HG03064 (cell line): ENCODE data around the gene RDH14.
A peak's percentile ranks its signal among the peaks of the same experiment; 100 is the strongest.

ENCODE experiments used
- ATAC-seq: cut with Tn5 transposase; IDR thresholded peaks from one replicate; pipeline ENCODE4 v1.9.1; 2021; ENCODE audit warnings: low read depth; ENCODE audit not compliant: unreplicated experiment

Gene RDH14

DNA sequence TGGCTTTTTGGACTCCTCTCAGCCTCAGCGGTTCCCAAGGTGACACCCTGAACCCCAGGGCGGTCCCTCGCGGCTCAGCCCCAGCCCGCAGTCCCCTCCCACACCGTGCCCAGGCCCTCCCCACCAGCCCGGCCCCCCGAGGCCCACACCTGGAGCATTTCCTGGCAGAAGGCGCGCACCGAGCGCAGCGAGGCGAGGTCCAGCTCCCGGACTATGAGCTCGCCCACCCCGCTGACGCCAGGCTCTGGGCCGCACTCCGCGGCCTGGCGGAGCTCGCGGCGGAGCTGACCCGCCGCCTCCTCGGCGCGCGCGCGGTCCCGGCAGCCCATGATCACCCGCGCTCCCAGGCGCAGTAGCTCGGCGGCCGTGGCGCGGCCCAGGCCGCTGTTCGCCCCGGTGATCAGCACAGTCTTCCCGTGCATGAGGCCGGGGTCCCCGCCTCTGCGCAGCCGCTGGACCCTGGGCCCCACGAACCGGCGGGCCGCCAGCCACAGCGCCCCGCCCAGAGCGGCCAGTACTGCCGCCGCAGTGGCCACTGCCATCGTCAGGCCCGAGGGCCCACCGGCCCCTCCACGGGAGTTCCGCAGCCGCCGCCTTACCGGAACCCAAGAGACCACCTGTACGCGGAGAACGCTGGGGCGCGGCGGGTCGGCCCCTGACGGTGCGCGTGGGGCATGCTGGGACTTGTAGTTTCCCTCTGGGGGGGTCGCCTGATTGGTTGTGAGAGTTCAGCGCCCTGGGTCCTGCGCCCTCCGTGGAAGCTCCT, at the start of gene RDH14:
Gene RDH14 (minus strand): TSS at position 623 of the 766 bp plus-strand sequence. CDS start 81 bp downstream, at position 542.
- peak; percentile 96 for ATAC-seq

- ATAC-seq: no peak
Measured at GRCh38 chr2:18610090-18610489, 49.6 kb upstream of the RDH14 start.

DNA sequence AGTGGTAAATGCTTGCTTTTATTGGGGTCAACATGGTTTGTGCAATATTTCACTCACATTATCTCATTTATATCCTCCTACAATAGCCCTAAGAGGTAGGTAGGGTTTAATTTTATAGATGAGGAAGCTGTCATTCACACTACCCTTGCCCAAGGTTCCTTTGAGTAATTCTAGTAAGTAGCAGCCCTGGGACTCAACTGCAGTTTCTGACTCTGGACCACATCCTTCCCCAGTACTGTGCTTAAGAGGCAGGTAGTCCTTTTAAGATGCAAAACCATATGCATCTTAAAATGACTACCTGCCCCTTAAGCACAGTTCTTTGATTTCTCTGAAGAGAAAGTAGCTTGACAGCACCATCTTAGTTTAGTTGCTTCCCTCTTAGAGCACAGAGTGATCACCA, 44.7 kb upstream of the RDH14 start:
- no peak for ATAC-seq

DNA sequence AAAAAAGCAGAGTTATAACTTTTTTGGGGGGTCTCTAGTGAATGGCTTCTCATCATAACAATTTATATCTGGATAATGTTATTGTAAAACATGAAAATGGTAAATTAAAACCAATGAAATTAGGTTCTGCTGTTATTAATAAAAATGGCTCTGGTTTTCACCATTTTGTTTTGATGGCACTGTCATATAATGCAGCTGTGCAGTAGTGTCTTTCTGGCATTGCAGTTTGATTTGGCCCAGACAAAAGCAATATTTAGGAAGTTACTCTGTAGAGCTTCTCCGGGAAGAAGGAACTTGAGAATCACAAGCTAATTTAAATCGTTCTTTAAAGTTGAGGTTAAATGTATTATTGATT, 44.1 kb upstream of the RDH14 start:
- no peak for ATAC-seq

DNA sequence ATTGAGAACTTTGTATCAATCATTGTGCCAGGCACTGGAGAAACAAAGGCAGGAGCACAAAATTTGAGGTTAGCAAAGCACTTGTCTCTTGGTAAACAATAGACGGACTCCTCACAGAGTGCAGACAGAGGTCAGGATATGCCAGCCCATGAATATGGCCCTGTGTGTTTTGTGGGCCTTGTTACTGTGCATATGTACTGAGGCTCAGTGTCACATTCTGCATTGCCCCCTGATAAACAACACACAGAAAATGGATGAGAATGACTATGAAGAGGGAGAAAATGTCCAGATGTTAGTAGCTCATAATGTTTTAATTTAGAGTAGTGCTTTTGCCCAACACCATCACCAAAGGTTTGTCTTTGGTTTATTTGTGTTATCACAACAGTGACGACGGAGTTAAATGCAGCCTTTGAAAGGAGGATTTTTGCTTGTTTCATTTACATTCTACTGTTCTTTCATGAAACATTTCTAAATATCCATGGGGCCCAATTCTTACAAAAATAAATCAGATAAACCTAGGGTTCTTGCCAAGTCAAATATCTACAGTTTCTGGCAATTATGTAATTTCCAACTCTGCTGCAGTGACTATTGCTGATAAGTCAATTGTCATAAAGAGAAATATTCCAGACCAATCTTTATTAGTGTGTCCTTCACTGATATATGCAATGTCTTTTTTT, 43.5 kb upstream of the RDH14 start:
- ATAC-seq: no peak

DNA sequence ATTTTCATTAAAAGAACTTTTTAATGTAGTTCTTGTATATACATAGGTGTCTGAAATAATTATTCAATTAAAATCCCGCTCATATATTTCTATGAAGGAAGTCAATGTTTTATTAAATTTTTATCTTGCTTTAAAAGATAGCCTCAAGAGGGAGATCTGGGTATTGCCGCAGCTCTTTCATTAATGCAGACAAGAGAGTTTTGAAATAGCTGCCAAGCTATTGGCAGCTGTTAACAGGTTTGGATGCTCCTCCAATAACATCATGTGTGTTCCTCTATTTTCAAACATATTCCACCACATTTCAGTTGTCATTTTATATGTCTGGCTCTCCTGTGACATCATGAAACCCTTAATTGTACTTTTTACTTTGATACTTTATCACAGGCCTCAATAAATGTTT, 41.8 kb upstream of the RDH14 start:
- ATAC-seq: no peak

GRCh38 chr2:18600255-18600613, 39.8 kb upstream of the RDH14 start:
- no peak for ATAC-seq

GRCh38 chr2:18599509-18600254, 39.2 kb upstream of the RDH14 start:
- ATAC-seq: no peak

DNA sequence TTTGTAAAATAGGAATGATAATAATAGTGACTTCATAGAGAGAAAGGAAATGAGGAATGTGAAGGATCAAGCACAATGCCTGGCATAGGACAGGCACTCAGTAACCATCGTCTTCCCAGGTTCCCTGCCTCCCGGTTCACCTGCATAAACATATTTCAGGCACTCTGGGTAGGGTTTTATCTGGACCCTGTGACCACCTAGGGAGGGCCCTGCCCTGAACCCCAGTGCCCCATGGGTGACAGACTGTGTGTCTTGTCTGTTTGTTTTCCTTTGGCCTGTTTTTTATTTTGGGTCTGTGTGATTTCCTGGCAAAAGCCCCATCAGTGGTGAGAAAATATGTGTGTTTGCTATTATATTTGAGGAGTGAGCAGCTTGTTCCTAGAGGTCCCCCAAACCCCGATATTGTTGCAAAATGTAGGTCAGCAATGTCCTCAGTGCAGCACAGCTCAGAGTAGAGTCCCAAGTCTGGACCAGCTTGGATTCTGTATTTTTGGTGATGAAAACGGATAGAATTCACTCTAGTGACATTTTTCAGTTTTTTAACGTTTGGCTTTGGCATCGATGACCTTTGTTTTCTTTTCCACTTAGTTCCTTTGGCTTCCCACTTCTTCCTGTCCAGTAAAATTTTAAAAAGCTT, 38.5 kb upstream of the RDH14 start:
- ATAC-seq: no peak

GRCh38 chr2:18597618-18598017, 37.2 kb upstream of the RDH14 start:
- ATAC-seq: no peak

DNA sequence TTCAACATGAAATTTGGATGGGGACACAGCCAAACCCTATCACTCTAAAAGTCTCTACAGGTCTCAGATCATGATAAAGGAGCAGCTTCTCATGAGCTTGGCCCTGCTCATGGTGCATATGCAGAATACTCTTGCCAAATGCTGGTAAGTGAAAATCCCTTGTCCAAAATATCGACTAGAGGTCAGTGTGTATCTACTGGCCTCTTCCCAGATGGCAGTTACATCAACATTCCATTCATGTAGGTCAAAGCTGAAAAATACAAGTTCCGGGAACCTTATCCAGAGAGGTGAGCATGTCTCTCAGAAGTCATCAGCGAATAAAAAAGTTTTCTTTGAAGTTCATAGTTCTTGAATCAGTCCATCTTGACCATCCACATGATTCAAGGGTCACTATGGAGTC, 36.5 kb upstream of the RDH14 start:
- no peak for ATAC-seq

GRCh38 chr2:18593496-18593895, 33.0 kb upstream of the RDH14 start:
- ATAC-seq: no peak

DNA sequence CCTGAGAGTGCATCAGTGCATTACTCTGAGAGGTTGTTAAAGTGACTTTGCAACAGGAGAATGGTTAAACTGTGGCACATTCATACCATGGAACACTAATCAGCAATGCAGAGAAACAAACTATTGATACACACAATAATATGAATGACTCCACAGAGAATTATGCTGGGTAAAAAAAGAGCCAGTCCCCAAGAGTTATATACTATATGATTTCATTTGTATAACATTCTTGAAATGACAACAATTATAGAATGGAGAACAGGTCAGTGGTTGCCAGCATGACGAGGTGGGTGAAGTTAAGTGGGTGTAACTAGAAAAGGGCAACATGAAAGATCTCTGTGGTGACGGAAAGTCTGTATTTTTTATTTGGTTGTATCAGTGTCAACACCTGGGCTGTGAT, 31.9 kb upstream of the RDH14 start:
- ATAC-seq: no peak

DNA sequence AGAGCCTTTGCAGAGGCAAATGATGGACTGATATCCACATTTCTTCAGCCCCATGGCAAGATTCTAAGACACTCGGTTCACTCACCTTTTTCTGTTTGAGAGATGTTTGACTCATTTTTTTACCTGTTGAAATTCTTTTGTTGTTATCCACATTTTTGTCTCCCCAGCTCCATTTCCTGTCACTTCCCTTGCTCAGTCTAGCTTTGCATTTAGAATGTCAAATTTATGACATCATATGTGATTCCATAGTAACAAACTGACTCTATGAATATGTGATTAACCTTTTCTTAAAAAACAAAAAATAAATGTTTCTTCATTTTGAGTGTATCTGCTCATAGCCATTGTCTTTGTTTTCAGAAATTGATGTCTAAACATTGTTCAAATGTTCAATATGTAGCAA, 28.9 kb upstream of the RDH14 start, which contains the start of gene NT5C1B:
Gene NT5C1B (minus strand): TSS at position 216 of the 400 bp plus-strand sequence. CDS start 101 bp downstream, at position 115.
- no peak for ATAC-seq

- no peak for ATAC-seq
Measured at GRCh38 chr2:18588802-18589201, 28.3 kb upstream of the RDH14 start.

DNA sequence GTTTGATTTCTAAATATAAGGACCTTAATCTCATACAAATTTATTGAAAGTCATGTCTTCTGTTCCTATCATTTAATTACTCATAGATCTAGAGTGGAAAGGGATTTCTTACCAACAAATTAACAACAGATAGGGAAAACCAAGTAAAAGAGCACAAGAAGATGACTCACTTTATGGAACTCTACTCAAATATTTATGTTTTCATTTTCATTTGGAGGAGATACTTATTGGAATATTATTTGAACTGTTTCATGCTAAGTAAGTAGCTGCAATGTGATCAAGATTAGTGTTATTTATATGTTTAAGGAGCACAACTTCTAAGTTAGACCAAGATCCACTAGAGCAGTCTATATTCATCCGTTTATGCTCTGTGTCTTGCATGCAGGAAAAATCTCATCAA, 27.6 kb upstream of the RDH14 start:
- ATAC-seq: no peak

- ATAC-seq: no peak
Measured at GRCh38 chr2:18585526-18585925, 25.1 kb upstream of the RDH14 start.

DNA sequence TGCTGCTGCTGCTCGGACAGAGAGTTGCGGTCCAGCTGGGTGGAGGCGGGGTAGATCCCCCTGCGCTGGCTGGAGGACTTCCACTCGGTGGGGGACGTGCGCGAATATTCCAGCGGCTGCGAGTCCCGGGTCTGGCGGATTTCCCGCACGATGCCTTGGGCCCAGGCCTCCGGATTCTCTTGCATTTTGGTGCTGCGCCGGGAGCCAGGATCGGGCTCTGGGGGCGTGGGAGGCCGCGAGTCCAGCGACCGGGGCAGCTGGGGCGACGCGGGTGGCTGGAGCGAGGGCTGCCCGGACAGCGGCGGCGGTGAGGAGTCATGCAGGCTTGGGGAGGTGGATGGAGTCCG, 24.1 kb upstream of the RDH14 start:
- no peak for ATAC-seq

DNA sequence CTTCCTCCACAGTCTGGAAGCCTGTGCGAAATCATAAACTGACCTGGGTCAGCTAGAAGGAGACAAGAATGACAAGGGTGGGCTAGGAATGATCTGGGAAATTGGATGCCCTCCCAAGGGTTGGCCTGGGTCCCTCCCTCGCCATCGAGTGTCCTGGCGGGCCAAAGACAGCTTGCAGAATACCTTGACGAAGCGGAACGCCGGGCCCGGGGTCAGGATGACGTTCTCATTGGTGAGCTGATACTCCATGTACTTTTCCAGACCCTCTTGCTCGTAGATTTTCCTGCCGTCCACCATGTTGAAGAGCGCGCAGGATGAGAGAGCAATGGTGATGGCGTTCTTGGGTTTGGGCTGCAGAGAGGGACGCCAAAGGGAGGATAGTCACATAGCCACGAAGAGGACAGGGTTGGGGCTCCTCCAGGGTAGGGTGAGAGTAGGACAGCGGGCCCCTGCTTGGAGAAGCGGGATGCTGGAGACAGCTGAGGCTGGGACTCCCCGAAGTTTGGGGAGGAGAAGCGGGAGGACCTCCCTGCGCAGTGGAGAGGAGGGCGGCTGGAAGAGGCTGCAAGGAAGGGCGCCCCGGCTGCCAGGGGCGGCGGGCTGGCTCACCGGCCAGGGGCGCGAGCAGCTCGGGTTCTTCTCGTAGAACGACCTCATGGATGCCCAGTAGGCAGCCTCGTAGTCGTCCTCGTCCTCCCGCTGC, 23.6 kb upstream of the RDH14 start:
- ATAC-seq: no peak

DNA sequence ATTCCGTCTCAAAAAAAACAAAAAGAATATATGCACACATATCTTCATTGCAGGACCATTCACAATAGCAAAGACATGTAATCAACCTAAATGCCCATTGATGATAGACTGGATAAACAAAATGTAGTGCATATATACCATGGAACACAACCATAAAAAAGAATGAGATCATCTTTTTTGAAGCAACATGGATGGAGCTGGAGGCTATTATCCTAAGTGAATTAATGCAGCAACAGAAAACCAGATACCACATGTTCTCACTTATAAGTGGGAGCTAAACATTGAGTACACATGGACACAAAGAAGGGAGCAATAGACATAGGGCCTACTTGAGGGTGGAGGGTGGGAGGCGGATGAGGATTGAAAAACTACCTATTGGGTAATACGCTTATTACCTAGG, 20.2 kb upstream of the RDH14 start:
- ATAC-seq: no peak

GRCh38 chr2:18578033-18578432, 17.6 kb upstream of the RDH14 start:
- no peak for ATAC-seq
